Measurements from ENCODE around the gene ABLIM3.

GRCh38 chr5:149206524-149207141 lies 65.3 kb downstream of the ABLIM3 start:
- TF ChIP-seq CTCF (conservative IDR thresholded peaks at IDR 0.05; ENCODE audit: low read depth in 2 of 2) (no peak), EZH2 (IDR thresholded peaks at IDR 0.05; ENCODE audit: low read depth, unreplicated experiment) (no peak), POLR2AphosphoS5 (IDR thresholded peaks at IDR 0.05; ENCODE audit: low read depth) (no peak)

Measured in GM23338 (cell line).